DOHH2 (cell line): ENCODE results near the gene STXBP5L.

ENCODE experiments used
- H3F3A ChIP-seq: fragments of 200-600 bp; sonication (generic), shearing (Covaris generic); 2 replicates; pipeline ENCODE4 v1.6.0; 2016; ENCODE audit warnings: antibody characterized with exemption, mild to moderate bottlenecking; ENCODE audit not compliant: control insufficient read depth, insufficient read depth
- H3K27ac ChIP-seq: fragments of 200-600 bp; sonication (generic); 2 replicates; pipeline ENCODE4 v1.5.1; 2014; ENCODE audit warnings: low read depth, mild to moderate bottlenecking, low read length, moderate library complexity
- H3K27me3 ChIP-seq: fragments of 200-600 bp; sonication (generic); 2 replicates; pipeline ENCODE4 v1.6.1; 2014; ENCODE audit warnings: mild to moderate bottlenecking, low read length, mixed read lengths; ENCODE audit not compliant: control insufficient read depth
- H3K36me3 ChIP-seq: fragments of 200-600 bp; sonication (generic); 2 replicates; pipeline ENCODE4 v1.6.1; 2014; ENCODE audit warnings: mild to moderate bottlenecking, low read length, moderate library complexity, mixed read lengths; ENCODE audit not compliant: control insufficient read depth
- H3K4me1 ChIP-seq: fragments of 200-600 bp; sonication (generic); 2 replicates; pipeline ENCODE4 v1.6.1; 2014; ENCODE audit warnings: mild to moderate bottlenecking, low read length, mixed read lengths; ENCODE audit not compliant: control insufficient read depth
- H3K4me2 ChIP-seq: fragments of 200-600 bp; sonication (generic); 2 replicates; pipeline ENCODE4 v1.6.0; 2014; ENCODE audit warnings: mild to moderate bottlenecking, low read length, moderate library complexity
- H3K4me3 ChIP-seq: fragments of 200-600 bp; sonication (generic); 2 replicates; pipeline ENCODE4 v1.5.1; 2014; ENCODE audit warnings: mild to moderate bottlenecking, low read length, mixed read lengths
- H3K79me2 ChIP-seq: fragments of 200-600 bp; sonication (generic); 2 replicates; pipeline ENCODE4 v1.6.1; 2014; ENCODE audit warnings: mild to moderate bottlenecking, low read length, mixed read lengths; ENCODE audit not compliant: control insufficient read depth
- H3K9me2 ChIP-seq: fragments of 200-600 bp; sonication (generic); replicated peaks from 2 replicates; pipeline ENCODE4 v1.6.1; 2014; ENCODE audit warnings: mild to moderate bottlenecking, low read length, mixed read lengths; ENCODE audit not compliant: control insufficient read depth
- H3K9me3 ChIP-seq: fragments of 200-600 bp; sonication (generic); 2 replicates; pipeline ENCODE4 v1.6.1; 2014; ENCODE audit warnings: antibody characterized with exemption, low read length, mixed read lengths; ENCODE audit not compliant: control insufficient read depth, insufficient read depth
- H4K20me1 ChIP-seq: fragments of 200-600 bp; sonication (generic); 2 replicates; pipeline ENCODE4 v1.6.0; 2014; ENCODE audit warnings: low read depth, mild to moderate bottlenecking, antibody characterized with exemption, low read length, moderate library complexity; ENCODE audit not compliant: control insufficient read depth, insufficient read depth
- CTCF ChIP-seq: fragments of 200-600 bp; sonication (generic); IDR thresholded peaks from one replicate; pipeline ENCODE4 v1.5.1; 2014; ENCODE audit warnings: antibody characterized with exemption, mild to moderate bottlenecking, low read depth, low read length; ENCODE audit not compliant: poor library complexity, severe bottlenecking
- EZH2phosphoT487 ChIP-seq: fragments of 200-600 bp; sonication (generic); IDR thresholded peaks from 2 replicates; pipeline ENCODE4 v1.6.1; 2017; ENCODE audit warnings: borderline replicate concordance, mild to moderate bottlenecking, antibody characterized with exemption, low read length, moderate library complexity, mixed read lengths

The STXBP5L gene

GRCh38 chr3:121431726-121432517 is 523.9 kb downstream of the STXBP5L start:
- no peaks in the 10 kb centered on the region for H4K20me1 ChIP-seq
- no peaks in the 10 kb centered on the region for H3K4me1 ChIP-seq
- peaks cover 86% of the 10 kb centered on the region for H3K36me3 ChIP-seq
- no peak overlapping the region for H3K27ac ChIP-seq
- no peak overlapping the region for H3K4me2 ChIP-seq
- H3F3A ChIP-seq = no peaks in the 10 kb centered on the region
- H3K79me2 ChIP-seq = no peaks in the 10 kb centered on the region
- no peaks in the 10 kb centered on the region for H3K9me3 ChIP-seq
- TF ChIP-seq CTCF (no peak), EZH2phosphoT487 (no peak)
- H3K9me2 ChIP-seq = no peaks in the 10 kb centered on the region
- H3K4me3 ChIP-seq = no peak overlapping the region
- no peaks in the 10 kb centered on the region for H3K27me3 ChIP-seq

GRCh38 chr3:121436074-121436473 is 528.1 kb downstream of the STXBP5L start:
- TF ChIP-seq EZH2phosphoT487 (no peak), CTCF (no peak)
- no peak overlapping the region for H3K27ac ChIP-seq
- H3K4me3 ChIP-seq = no peak overlapping the region

GRCh38 chr3:121436641-121437040 is 528.6 kb downstream of the STXBP5L start:
- Histone ChIP-seq H3K4me3 (no peak overlapping the region), H3K79me2 (no peaks in the 10 kb centered on the region), H3K4me1 (no peaks in the 10 kb centered on the region), H3K27me3 (no peaks in the 10 kb centered on the region), H3K9me2 (no peaks in the 10 kb centered on the region), H3K4me2 (no peak overlapping the region), H4K20me1 (no peaks in the 10 kb centered on the region), H3K36me3 (peaks cover 89% of the 10 kb centered on the region), H3K9me3 (no peaks in the 10 kb centered on the region), H3K27ac (no peak overlapping the region), H3F3A (0 out of 2 replicates have a peak, but pooled peaks cover under 1% of the 10 kb centered on the region)
- TF ChIP-seq EZH2phosphoT487 (no peak), CTCF (no peak)

More at GRCh38 chr3:121436074-121436473, 528.1 kb downstream of the STXBP5L start:
- Histone ChIP-seq H3K9me3 (no peaks in the 10 kb centered on the region), H3K79me2 (no peaks in the 10 kb centered on the region), H3K36me3 (peaks cover 89% of the 10 kb centered on the region), H3K27me3 (no peaks in the 10 kb centered on the region), H4K20me1 (no peaks in the 10 kb centered on the region), H3K4me2 (no peak overlapping the region), H3K9me2 (no peaks in the 10 kb centered on the region), H3K4me1 (no peaks in the 10 kb centered on the region), H3F3A (no peaks in the 10 kb centered on the region)
